WTC11 (cell line): ENCODE results near the gene GRM7. TPM values are rescaled to one million over a fixed set of nuclear protein-coding genes. Genes with fewer than 3 reads are reported as not detected.

Experiments used
- ATAC-seq: fragments of 200-7000 bp; cut with Tn5 transposase; 2 replicates; pipeline ENCODE4 v1.10.0; 2021; ENCODE audit warnings: mild to moderate bottlenecking, moderate library complexity
- CTCF ChIA-PET: fragments of 300-600 bp; sonication (Branson Sonifier 250); formaldehyde crosslinking; loops from one replicate; lab custom pipeline; 2021; ENCODE audit warnings: antibody characterized with exemption; lab: Charles Lee
- POLR2A ChIA-PET: fragments of 350-600 bp; sonication (Branson Sonifier 250); formaldehyde crosslinking; loops from one replicate; lab custom pipeline; 2021; ENCODE audit warnings: antibody characterized with exemption; lab: Charles Lee
- DNase-seq: peaks from one replicate; pipeline ENCODE4 v3.0.0; 2021; ENCODE audit warnings: low spot score
- H3K27ac Mint-ChIP-seq: 2 replicates; pipeline ENCODE4 v1.8.0; 2021; ENCODE audit warnings: mixed read lengths
- H3K27me3 Mint-ChIP-seq: 2 replicates; pipeline ENCODE4 v1.8.0; 2021; ENCODE audit warnings: low read depth, mild to moderate bottlenecking, moderate library complexity, mixed read lengths
- H3K36me3 Mint-ChIP-seq: 2 replicates; pipeline ENCODE4 v1.8.0; 2021; ENCODE audit warnings: mixed read lengths
- H3K4me1 Mint-ChIP-seq: 2 replicates; pipeline ENCODE4 v1.8.0; 2022; ENCODE audit warnings: mixed read lengths
- H3K4me3 Mint-ChIP-seq: 2 replicates; pipeline ENCODE4 v1.8.0; 2021; ENCODE audit warnings: mild to moderate bottlenecking, moderate library complexity, mixed read lengths
- H3K9me3 Mint-ChIP-seq: 2 replicates; pipeline ENCODE4 v1.8.0; 2021; ENCODE audit warnings: mixed read lengths
- ARID4B ChIP-seq: sonication (generic); formaldehyde crosslinking; IDR thresholded peaks from 2 replicates; pipeline ENCODE4 v1.8.0; 2023; ENCODE audit warnings: missing genetic modification reagents, mild to moderate bottlenecking, borderline replicate concordance
- ATF3 ChIP-seq: sonication (generic); formaldehyde crosslinking; conservative IDR thresholded peaks from 2 replicates; pipeline ENCODE4 v1.8.1; 2022; ENCODE audit warnings: mild to moderate bottlenecking, missing genetic modification reagents
- FOXJ3 ChIP-seq: sonication (generic); formaldehyde crosslinking; IDR thresholded peaks from 2 replicates; pipeline ENCODE4 v1.9.0; 2021; ENCODE audit warnings: missing genetic modification reagents, mild to moderate bottlenecking, borderline replicate concordance
- FOXK1 ChIP-seq: sonication (generic); formaldehyde crosslinking; IDR thresholded peaks from 2 replicates; pipeline ENCODE4 v1.8.0; 2022; ENCODE audit warnings: mild to moderate bottlenecking, moderate library complexity, missing genetic modification reagents
- GABPB1 ChIP-seq: sonication (generic); formaldehyde crosslinking; IDR thresholded peaks from 2 replicates; pipeline ENCODE4 v1.8.1; 2023; ENCODE audit warnings: mild to moderate bottlenecking, missing genetic modification reagents
- JAZF1 ChIP-seq: fragments of 250-450 bp; sonication (Bioruptor Pico); IDR thresholded peaks from 2 replicates; pipeline ENCODE4 v1.9.0; 2021; ENCODE audit warnings: moderate library complexity, mild to moderate bottlenecking, inconsistent platforms
- JUN ChIP-seq: sonication (generic); formaldehyde crosslinking; IDR thresholded peaks from 2 replicates; pipeline ENCODE4 v1.8.0; 2023; ENCODE audit warnings: mild to moderate bottlenecking, missing genetic modification reagents
- MLX ChIP-seq: sonication (generic); formaldehyde crosslinking; IDR thresholded peaks from 2 replicates; pipeline ENCODE4 v1.8.1; 2023; ENCODE audit warnings: mild to moderate bottlenecking, missing genetic modification reagents, moderate library complexity
- NR1H2 ChIP-seq: sonication (generic); formaldehyde crosslinking; IDR thresholded peaks from 2 replicates; pipeline ENCODE4 v1.9.0; 2021; ENCODE audit warnings: mild to moderate bottlenecking, moderate library complexity, missing genetic modification reagents
- PREB ChIP-seq: sonication (generic); formaldehyde crosslinking; IDR thresholded peaks from 2 replicates; pipeline ENCODE4 v1.8.1; 2022; ENCODE audit warnings: mild to moderate bottlenecking, missing genetic modification reagents, moderate library complexity, borderline replicate concordance
- SP1 ChIP-seq: sonication (generic); formaldehyde crosslinking; conservative IDR thresholded peaks from 2 replicates; pipeline ENCODE4 v1.8.1; 2022; ENCODE audit warnings: missing genetic modification reagents
- STAT6 ChIP-seq: sonication (generic); formaldehyde crosslinking; conservative IDR thresholded peaks from 2 replicates; pipeline ENCODE4 v1.8.1; 2023; ENCODE audit warnings: mild to moderate bottlenecking, low read depth, missing genetic modification reagents, moderate library complexity
- total RNA-seq: library from RNA; stranded (reverse); gene quantifications from 3 replicates; pipeline ENCODE4 v1.2.3, GENCODE V29; 2021

Gene GRM7
- total RNA-seq, 1 experiment from 2014 or later, result 0.42 TPM

- no peak for TF ChIP-seq GABPB1 (CRISPR knock-in tag)
- TF ChIP-seq STAT6, result no peak
Measured at GRCh38 chr3:7306901-7307300, 446.0 kb downstream of the GRM7 start (continued).

GRCh38 chr3:7307410-7307809 lies 446.5 kb downstream of the GRM7 start:
- POLR2A ChIA-PET, result no interaction called here
- Mint-ChIP-seq H3K4me1 (peaks cover 15% of the 10 kb centered on the region), H3K9me3 (peaks cover 6% of the 10 kb centered on the region; the same call in 1 of the 2 replicates), H3K27ac (no peak overlapping the region), H3K27me3 (no peaks in the 10 kb centered on the region), H3K36me3 (no peaks in the 10 kb centered on the region; the same call in 1 of the 2 replicates), H3K4me3 (no peak overlapping the region)
- DNase-seq (no peak), ATAC-seq (no peak)
- CTCF ChIA-PET, result no interaction called here
- TF ChIP-seq MLX (CRISPR knock-in tag), result no peak
- TF ChIP-seq ATF3 (CRISPR knock-in tag), result no peak
- TF ChIP-seq STAT6, result no peak
- TF ChIP-seq FOXJ3 (CRISPR knock-in tag), result no peak
- TF ChIP-seq NR1H2, result no peak
- TF ChIP-seq JAZF1 (CRISPR knock-in tag), result no peak
- TF ChIP-seq PREB (CRISPR knock-in tag), result no peak
- TF ChIP-seq ARID4B, result no peak
- no peak for TF ChIP-seq SP1 (CRISPR knock-in tag)
- TF ChIP-seq FOXK1, result no peak
- TF ChIP-seq JUN (CRISPR knock-in tag), result no peak
